IMR-90 (cell line): ENCODE measurements around the gene PAX3. TPM values are rescaled to one million over a fixed set of nuclear protein-coding genes. Genes with fewer than 3 reads are reported as not detected.

ENCODE experiments used
- ATAC-seq: fragments of 200-7000 bp; cut with Tn5 transposase; 2 replicates; pipeline ENCODE4 v1.9.1; 2020; ENCODE audit warnings: low read depth, mild to moderate bottlenecking, moderate library complexity
- BruUV-seq: library from RNA; stranded (reverse); fragments of 400-500 nt; replicated peaks from 2 replicates; lab custom pipeline; 2021; lab: Mats Ljungman, UMichigan
- CTCF ChIA-PET: fragments of 300-600 bp; formaldehyde crosslinking; extraction: SDS; loops from one replicate; lab custom pipeline; 2021; ENCODE audit warnings: antibody characterized with exemption; lab: Yijun Ruan, JAX
- POLR2A ChIA-PET: fragments of 300-600 bp; sonication (Branson Sonifier 250); formaldehyde crosslinking; loops from one replicate; lab custom pipeline; 2022; ENCODE audit warnings: antibody characterized with exemption; ENCODE audit not compliant: unreplicated experiment; lab: Charles Lee
- DNase-seq: peaks from one replicate; pipeline ENCODE4 v3.0.0; 2013
- H2AFZ ChIP-seq: replicated peaks from 2 replicates; pipeline ENCODE3; 2013; ENCODE audit warnings: low read length, mild to moderate bottlenecking; ENCODE audit not compliant: poor library complexity
- H2AK5ac ChIP-seq: 2 replicates; pipeline ENCODE4 v1.6.1; 2013; ENCODE audit warnings: low read depth, low read length, inconsistent platforms
- H2AK9ac ChIP-seq: replicated peaks from 2 replicates; pipeline ENCODE3; 2013; ENCODE audit warnings: mild to moderate bottlenecking, low read depth, low read length, moderate library complexity; ENCODE audit not compliant: poor library complexity
- H2BK120ac ChIP-seq: 2 replicates; pipeline ENCODE4 v1.6.1; 2013; ENCODE audit warnings: low read depth, low read length, inconsistent platforms
- H2BK15ac ChIP-seq: 3 replicates; pipeline ENCODE4 v1.6.1; 2013; ENCODE audit warnings: low read depth, low read length, inconsistent platforms
- H2BK20ac ChIP-seq: 2 replicates; pipeline ENCODE4 v1.6.1; 2013; ENCODE audit warnings: low read depth, mild to moderate bottlenecking, inconsistent platforms, low read length, moderate library complexity
- H2BK5ac ChIP-seq: 2 replicates; pipeline ENCODE4 v1.6.1; 2013; ENCODE audit warnings: mild to moderate bottlenecking, low read depth, low read length, inconsistent platforms; ENCODE audit not compliant: poor library complexity, severe bottlenecking
- H3K14ac ChIP-seq: replicated peaks from 2 replicates; pipeline ENCODE4 v1.6.1; 2013; ENCODE audit warnings: low read depth, low read length, inconsistent platforms
- H3K18ac ChIP-seq: 2 replicates; pipeline ENCODE4 v1.6.1; 2013; ENCODE audit warnings: low read depth, low read length, control low read depth
- H3K23ac ChIP-seq: 2 replicates; pipeline ENCODE4 v1.6.1; 2013; ENCODE audit warnings: low read depth, low read length, inconsistent platforms
- H3K27ac ChIP-seq: 2 replicates; pipeline ENCODE4 v1.5.1; 2013; ENCODE audit warnings: mild to moderate bottlenecking, control low read depth, low read length; ENCODE audit not compliant: insufficient read depth
- H3K27me3 ChIP-seq: 2 replicates; pipeline ENCODE4 v1.6.1; 2013; ENCODE audit warnings: low read length; ENCODE audit not compliant: control insufficient read depth, insufficient read depth
- H3K36me3 ChIP-seq: 2 replicates; pipeline ENCODE4 v1.6.1; 2013; ENCODE audit warnings: low read length, mixed read lengths; ENCODE audit not compliant: control insufficient read depth, insufficient read depth
- H3K4ac ChIP-seq: 2 replicates; pipeline ENCODE4 v1.6.1; 2013; ENCODE audit warnings: low read depth, low read length, inconsistent platforms
- H3K4me1 ChIP-seq: 2 replicates; pipeline ENCODE4 v1.6.1; 2013; ENCODE audit warnings: low read length, mixed read lengths; ENCODE audit not compliant: control insufficient read depth, insufficient read depth
- H3K4me2 ChIP-seq: 2 replicates; pipeline ENCODE4 v1.6.1; 2013; ENCODE audit warnings: low read depth, mild to moderate bottlenecking, control low read depth, low read length, moderate library complexity
- H3K4me3 ChIP-seq: 2 replicates; pipeline ENCODE4 v1.5.1; 2013; ENCODE audit warnings: low read depth, mild to moderate bottlenecking, control low read depth, low read length, moderate library complexity; ENCODE audit not compliant: insufficient read depth
- H3K56ac ChIP-seq: 2 replicates; pipeline ENCODE4 v1.6.1; 2013; ENCODE audit warnings: low read length, inconsistent platforms; ENCODE audit not compliant: insufficient read depth; ENCODE audit errors: extremely low read depth
- H3K79me1 ChIP-seq, 2 experiments: 2 replicates each; pipeline ENCODE4 v1.6.1; 2013; ENCODE audit warnings: low read length in 2 of 2, inconsistent platforms in 1 of 2, low read depth in 1 of 2
- H3K9ac ChIP-seq: 2 replicates; pipeline ENCODE4 v1.6.1; 2013; ENCODE audit warnings: low read depth, low read length, control low read depth
- H3K9me1 ChIP-seq: 2 replicates; pipeline ENCODE4 v1.6.1; 2013; ENCODE audit warnings: low read length, inconsistent platforms; ENCODE audit not compliant: insufficient read depth
- H3K9me3 ChIP-seq: 2 replicates; pipeline ENCODE4 v1.6.1; 2013; ENCODE audit warnings: low read length; ENCODE audit not compliant: control insufficient read depth, insufficient read depth
- H4K20me1 ChIP-seq: 2 replicates; pipeline ENCODE4 v1.6.1; 2013; ENCODE audit warnings: low read length, inconsistent platforms; ENCODE audit not compliant: insufficient read depth
- H4K5ac ChIP-seq: 2 replicates; pipeline ENCODE4 v1.6.1; 2013; ENCODE audit warnings: mild to moderate bottlenecking, low read depth, low read length, control low read depth
- H4K8ac ChIP-seq, 2 experiments: 2 replicates each; pipeline ENCODE4 v1.6.1; 2013; ENCODE audit warnings: low read depth in 2 of 2, low read length in 2 of 2, control low read depth in 1 of 2, inconsistent platforms in 1 of 2
- H4K91ac ChIP-seq: 2 replicates; pipeline ENCODE4 v1.6.1; 2013; ENCODE audit warnings: low read depth, low read length, inconsistent platforms; ENCODE audit not compliant: insufficient read depth
- BHLHE40 ChIP-seq: fragments of 150-350 bp; IDR thresholded peaks from 2 replicates; pipeline ENCODE4 v1.6.1; 2016; ENCODE audit warnings: mild to moderate bottlenecking, low read depth, low read length
- CEBPB ChIP-seq: IDR thresholded peaks from 2 replicates; pipeline ENCODE4 v1.6.1; 2012; ENCODE audit warnings: low read depth, low read length, improper control_type of control experiment
- CTCF ChIP-seq: conservative IDR thresholded peaks from 2 replicates; pipeline ENCODE4 v1.5.1; 2012; ENCODE audit warnings: mild to moderate bottlenecking, low read depth, low read length, improper control_type of control experiment
- MXI1 ChIP-seq: IDR thresholded peaks from 2 replicates; pipeline ENCODE4 v1.6.1; 2012; ENCODE audit warnings: low read depth, mild to moderate bottlenecking, low read length, moderate library complexity, borderline replicate concordance
- RFX5 ChIP-seq: IDR thresholded peaks from 2 replicates; pipeline ENCODE4 v1.8.0; 2012; ENCODE audit warnings: low read depth, mild to moderate bottlenecking, low read length, moderate library complexity
- SMC3 ChIP-seq: fragments of 150-350 bp; IDR thresholded peaks from 2 replicates; pipeline ENCODE4 v1.6.1; 2016; ENCODE audit warnings: low read depth, mild to moderate bottlenecking, antibody characterized with exemption, low read length, moderate library complexity
- WGBS, 2 experiments: methylation state at CpG; one replicate each; pipeline versions ENCODE4 v1.1.5 to v1.1.7; 2013; ENCODE audit warnings: missing lambda C conversion rate in 2 of 2; ENCODE audit not compliant: insufficient read length in 1 of 2; ENCODE audit errors: extremely low coverage in 2 of 2; 5-methylcytosine and 5-hydroxymethylcytosine counted together
- dilution Hi-C: fragments of 300-500 bp; cut with HindIII; formaldehyde crosslinking; loops from one replicate; pipeline ENCODE4 v1.14.3; 2018; ENCODE audit warnings: low sequenced_read_pairs; ENCODE audit not compliant: unreplicated experiment
- in situ Hi-C: fragments of 300-500 bp; cut with MboI; formaldehyde crosslinking; loops from 3 replicates; pipeline ENCODE4 v1.14.3; 2019; ENCODE audit warnings: low sequenced_read_pairs, inconsistent platforms, mixed read lengths
- intact Hi-C: fragments of 100-400 bp; cut with micrococcal nuclease; formaldehyde crosslinking; loops from 2 replicates; pipeline ENCODE4 v1.10.0; 2022
- polyA plus RNA-seq, 3 experiments: library from polyadenylated mRNA; depleted of rRNA; stranded (reverse); fragments of >200 nt; gene quantifications; 2 replicates each; pipeline ENCODE4 v1.2.3, GENCODE V29; 2012; ENCODE audit warnings: low replicate concordance in 1 of 3
- total RNA-seq: library from RNA; depleted of rRNA; stranded (reverse); fragments of >200 nt; gene quantifications from 2 replicates; pipeline ENCODE4 v1.2.3, GENCODE V29; 2012
- TF ChIP-seq, protein P1 (sequence below): fragments of 150-350 bp; IDR thresholded peaks from 2 replicates; pipeline ENCODE4 v1.6.1; 2016; ENCODE audit warnings: low read depth, mild to moderate bottlenecking, low read length, moderate library complexity, borderline replicate concordance

The PAX3 gene
- total and polyA plus RNA-seq, 2 of the 4 experiments (the other 2 are of a cell fraction) = not detected

- no peak overlapping the region for H3K9ac ChIP-seq
- H3K56ac ChIP-seq = no peak overlapping the region
- no peak overlapping the region for H2BK15ac ChIP-seq
- H3K4ac ChIP-seq = no peak overlapping the region
- H2BK120ac ChIP-seq = no peak overlapping the region
- no peaks in the 10 kb centered on the region for H4K20me1 ChIP-seq
- no peak overlapping the region for H4K8ac ChIP-seq
- H3K27me3 ChIP-seq = peaks cover 47% of the 10 kb centered on the region
- H3K4me3 ChIP-seq = no peak overlapping the region
- no peaks in the 10 kb centered on the region for H3K36me3 ChIP-seq
- ATAC-seq (no peak), DNase-seq (no peak)
- H3K23ac ChIP-seq = no peak overlapping the region
- ChIA-PET POLR2A (no interaction called here), CTCF (no interaction called here)
- no peak overlapping the region for H3K18ac ChIP-seq
- no peak overlapping the region for H2AK9ac ChIP-seq
- H4K91ac ChIP-seq = no peak overlapping the region
- no peak overlapping the region for H3K4me2 ChIP-seq
- H3K14ac ChIP-seq = no peak overlapping the region
- no CpG with 5 or more reads among the region's 4 CpGs for WGBS, 2 experiments
- no peaks in the 10 kb centered on the region for H3K9me1 ChIP-seq
- in situ Hi-C loops (no loop called here), intact Hi-C loops (no loop called here), dilution Hi-C loops (no loop called here)
- no peak overlapping the region for H2BK20ac ChIP-seq
- no peaks in the 10 kb centered on the region for H3K79me1 ChIP-seq
- H2BK5ac ChIP-seq = no peak overlapping the region
- no peaks in the 10 kb centered on the region for H3K4me1 ChIP-seq
- H3K27ac ChIP-seq = no peak overlapping the region
- H4K5ac ChIP-seq = no peak overlapping the region
- peaks cover 2% of the 10 kb centered on the region; the same call in 1 of the 2 replicates for H3K9me3 ChIP-seq
- no peak overlapping the region for H2AK5ac ChIP-seq
- H2AFZ ChIP-seq = no peak overlapping the region
- BruUV-seq = no TSS peak
- no peak for TF ChIP-seq BHLHE40
- TF ChIP-seq MXI1 = no peak
- no peak for TF ChIP-seq CTCF
- no peak for TF ChIP-seq SMC3
- no peak for TF ChIP-seq CEBPB
- TF ChIP-seq, protein P1, sequence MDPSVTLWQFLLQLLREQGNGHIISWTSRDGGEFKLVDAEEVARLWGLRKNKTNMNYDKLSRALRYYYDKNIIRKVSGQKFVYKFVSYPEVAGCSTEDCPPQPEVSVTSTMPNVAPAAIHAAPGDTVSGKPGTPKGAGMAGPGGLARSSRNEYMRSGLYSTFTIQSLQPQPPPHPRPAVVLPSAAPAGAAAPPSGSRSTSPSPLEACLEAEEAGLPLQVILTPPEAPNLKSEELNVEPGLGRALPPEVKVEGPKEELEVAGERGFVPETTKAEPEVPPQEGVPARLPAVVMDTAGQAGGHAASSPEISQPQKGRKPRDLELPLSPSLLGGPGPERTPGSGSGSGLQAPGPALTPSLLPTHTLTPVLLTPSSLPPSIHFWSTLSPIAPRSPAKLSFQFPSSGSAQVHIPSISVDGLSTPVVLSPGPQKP = no peak
- no peak for TF ChIP-seq RFX5
These were observed 10.8 kb downstream of the PAX3 start for GRCh38 chr2:222287862-222288479.
